Stomach (tissue), 9 donors: ENCODE data around the gene PPP3R2. TPM values are rescaled to one million over a fixed set of nuclear protein-coding genes. Genes with fewer than 3 reads are reported as not detected.

Experiments used
- DNase-seq, 2 donors: peaks; one replicate each; pipeline versions ENCODE4 v3.0.0 to v3.0.0-alpha.2; 2013 to 2019
- H3K27ac ChIP-seq, 5 donors: fragments of 200-600 bp in 4 of 5; sonication (generic) in 4 of 5; one replicate each; pipeline ENCODE4 v1.5.1; 2013 to 2019; ENCODE audit warnings: mild to moderate bottlenecking in 1 of 5, moderate library complexity in 1 of 5
- H3K27me3 ChIP-seq, 3 donors: fragments of 200-600 bp; sonication (generic); one replicate each; pipeline ENCODE4 v1.5.1; 2017 to 2019; ENCODE audit warnings: mixed run types in 1 of 3
- H3K36me3 ChIP-seq, 4 donors: fragments of 200-600 bp; sonication (generic); 1 replicate in 3 of 4; 2 replicates in 1 of 4; pipeline ENCODE4 v1.5.1; 2016 to 2019
- H3K4me1 ChIP-seq, 4 donors: fragments of 200-600 bp; sonication (generic); one replicate each; pipeline ENCODE4 v1.5.1; 2016 to 2019
- H3K4me3 ChIP-seq, 4 donors: fragments of 200-600 bp; sonication (generic) in 3 of 4; one replicate each; pipeline ENCODE4 v1.5.1; 2016 to 2019; ENCODE audit warnings: mild to moderate bottlenecking in 1 of 4
- H3K9me3 ChIP-seq, 4 donors: fragments of 200-600 bp; sonication (generic); one replicate each; pipeline ENCODE4 v1.5.1; 2016 to 2019
- CTCF ChIP-seq, 7 experiments: fragments of 450-650 bp in 4 of 7; fragments of 200-600 bp in 3 of 7; sonication (generic) in 3 of 7; IDR thresholded peaks; one replicate each; pipeline ENCODE4 v1.5.1; 2016 to 2019; ENCODE audit warnings: antibody characterized with exemption in 7 of 7, control low read depth in 2 of 7, mild to moderate bottlenecking in 1 of 7
- EP300 ChIP-seq: sonication (generic); formaldehyde crosslinking; IDR thresholded peaks from one replicate; pipeline ENCODE4 v1.6.1; 2017; ENCODE audit warnings: antibody characterized with exemption
- POLR2A ChIP-seq, 4 donors: fragments of 450-650 bp; IDR thresholded peaks; one replicate each; pipeline ENCODE4 v1.6.1; 2016; ENCODE audit warnings: antibody characterized with exemption in 4 of 4, control low read depth in 2 of 4, mild to moderate bottlenecking in 1 of 4, moderate library complexity in 1 of 4
- POLR2AphosphoS5 ChIP-seq, 3 donors: sonication (generic); formaldehyde crosslinking; IDR thresholded peaks; one replicate each; pipeline ENCODE4 v1.6.1; 2016; ENCODE audit warnings: antibody characterized with exemption in 3 of 3
- WGBS, 5 donors: extraction: QIAGEN DNeasy Blood & Tissue Kit in 3 of 5; methylation state at CpG; one replicate each; pipeline versions ENCODE4 v1.1.5 to v1.1.7; 2013 to 2018; 5-methylcytosine and 5-hydroxymethylcytosine counted together
- intact Hi-C: fragments of 100-400 bp; cut with DNase I; formaldehyde crosslinking; loops from one replicate; pipeline ENCODE4 v1.15.1; 2023; ENCODE audit warnings: low total_unique reads
- polyA plus RNA-seq, 3 donors: library from polyadenylated mRNA; stranded (reverse); fragments of 200-250 nt; gene quantifications; one replicate each; pipeline ENCODE4 v1.2.3, GENCODE V29; 2013
- total RNA-seq, 5 donors: library from RNA; depleted of rRNA; stranded (reverse); fragments of >200 nt; gene quantifications; one replicate each; pipeline versions ENCODE4 v1.1.0 to v1.2.3, GENCODE V29; 2014 to 2016
- donor health status: healthy with polysubstance abuse.
- donor health status: Bipolar disorder and iron deficiency.
- donor health status: healthy.

Gene PPP3R2
- total and polyA plus RNA-seq, 8 donors, result not detected

DNA sequence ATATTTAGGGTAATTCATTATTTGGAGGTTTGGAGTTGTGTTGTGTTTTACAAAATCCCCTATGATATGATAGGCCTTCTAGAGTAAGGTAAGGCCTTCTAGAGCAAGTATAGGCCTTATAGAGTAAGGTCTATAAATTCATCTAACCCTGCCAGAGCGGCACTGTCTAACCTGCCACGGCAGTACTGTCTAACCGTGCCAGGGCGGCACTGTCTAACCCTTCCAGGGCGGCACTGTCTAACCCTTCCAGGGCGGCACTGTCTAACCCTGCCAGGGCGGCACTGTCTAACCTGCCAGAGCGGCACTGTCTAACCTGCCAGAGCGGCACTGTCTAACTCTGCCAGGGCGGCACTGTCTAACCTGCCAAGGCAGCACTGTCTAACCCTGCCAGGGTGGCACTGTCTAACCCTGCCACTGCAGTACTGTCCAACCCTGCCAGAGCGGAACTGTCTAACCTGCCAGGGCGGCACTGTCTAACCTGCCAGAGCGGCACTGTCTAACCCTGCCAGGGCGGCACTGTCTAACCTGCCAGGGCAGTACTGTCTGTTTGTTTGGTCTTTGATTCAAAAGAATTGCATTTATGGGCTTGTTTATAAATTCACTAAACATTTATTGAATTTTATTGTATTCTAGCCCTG is 51.6 kb downstream of the PPP3R2 start:
- peaks cover 0 to 3% (median 0%) of the 10 kb centered on the region in 4 donors for H3K4me1 ChIP-seq
- no peaks in the 10 kb centered on the region for H3K27me3 ChIP-seq
- H3K36me3 ChIP-seq, result peaks cover 43 to 98% (median 94%) of the 10 kb centered on the region in 4 donors
- TF ChIP-seq POLR2AphosphoS5 (IDR thresholded peaks at IDR 0.05) (no peak), POLR2A (IDR thresholded peaks at IDR 0.05) (no peak), CTCF (IDR thresholded peaks at IDR 0.05) (no peak), EP300 (no peak)
- no peaks in the 10 kb centered on the region for H3K9me3 ChIP-seq
- H3K4me3 ChIP-seq, result no peak overlapping the region
- intact Hi-C loops, result no loop called here
- no peak for DNase-seq
- 96 to 98% (median 96%) methylated on average over 12 to 14 of the region's 14 CpGs for WGBS, 5 donors
- H3K27ac ChIP-seq, result no peak overlapping the region

Other genes starting within 250 kb of the PPP3R2 start
- under 1 TPM in 1 of 5 donors, not detected in 4; 0.55 TPM for gene BAAT, start 210.0 kb downstream of the PPP3R2 start, total RNA-seq
- not detected for gene BAAT, start 210.0 kb downstream of the PPP3R2 start, polyA plus RNA-seq
- gene MRPL50, start 196.4 kb downstream of the PPP3R2 start, total RNA-seq, result 10 to 100 TPM in 3 of 5 donors, 1 to 10 TPM in 1, under 1 TPM in 1; 0.87 to 46.1 (median 22.8) TPM
- 10 to 100 TPM in 2 of 3 donors, 1 to 10 TPM in 1; 7.0 to 12.2 (median 11.8) TPM for gene MRPL50, start 196.4 kb downstream of the PPP3R2 start, polyA plus RNA-seq
- 10 to 100 TPM in 4 of 5 donors, 1 to 10 TPM in 1; 7.0 to 52.2 (median 25.7) TPM for gene ZNF189, start 196.1 kb downstream of the PPP3R2 start, total RNA-seq
- 10 to 100 TPM in 1 of 3 donors, 1 to 10 TPM in 2; 5.8 to 10.8 (median 7.0) TPM for gene ZNF189, start 196.1 kb downstream of the PPP3R2 start, polyA plus RNA-seq
- 100 to 1,000 TPM in 1 of 5 donors, 1 to 10 TPM in 2, under 1 TPM in 1, not detected in 1; 0.45 to 101 (median 2.4) TPM for gene ALDOB, start 159.2 kb downstream of the PPP3R2 start, total RNA-seq
- 10 to 100 TPM in 1 of 3 donors, 1 to 10 TPM in 2; 1.1 to 13.0 (median 2.5) TPM for gene ALDOB, start 159.2 kb downstream of the PPP3R2 start, polyA plus RNA-seq
- gene RNF20, start 61.1 kb downstream of the PPP3R2 start, total RNA-seq, result 10 to 100 TPM in 3 of 5 donors, 1 to 10 TPM in 2; 8.2 to 30.4 (median 14.8) TPM
- gene RNF20, start 61.1 kb downstream of the PPP3R2 start, polyA plus RNA-seq, result 10 to 100 TPM in 2 of 3 donors, 1 to 10 TPM in 1; 9.4 to 12.8 (median 12.0) TPM
- gene GRIN3A, start 143.7 kb upstream of the PPP3R2 start, total RNA-seq, result under 1 TPM in 1 of 5 donors, not detected in 4; 0.18 TPM
- gene GRIN3A, start 143.7 kb upstream of the PPP3R2 start, polyA plus RNA-seq, result not detected